ENCODE measurements around the gene GFI1. TPM values are rescaled to one million over a fixed set of nuclear protein-coding genes. Genes with fewer than 3 reads are reported as not detected.
"Not testable (repeated sequence)": the region's sequence is repeated elsewhere in the genome, so short reads cannot be mapped to it uniquely, and the experiment has no call there.

The GFI1 gene
- polyA plus RNA-seq: 10 to 100 TPM; 17.8 to 47.4 (median 27.2) TPM

DNA sequence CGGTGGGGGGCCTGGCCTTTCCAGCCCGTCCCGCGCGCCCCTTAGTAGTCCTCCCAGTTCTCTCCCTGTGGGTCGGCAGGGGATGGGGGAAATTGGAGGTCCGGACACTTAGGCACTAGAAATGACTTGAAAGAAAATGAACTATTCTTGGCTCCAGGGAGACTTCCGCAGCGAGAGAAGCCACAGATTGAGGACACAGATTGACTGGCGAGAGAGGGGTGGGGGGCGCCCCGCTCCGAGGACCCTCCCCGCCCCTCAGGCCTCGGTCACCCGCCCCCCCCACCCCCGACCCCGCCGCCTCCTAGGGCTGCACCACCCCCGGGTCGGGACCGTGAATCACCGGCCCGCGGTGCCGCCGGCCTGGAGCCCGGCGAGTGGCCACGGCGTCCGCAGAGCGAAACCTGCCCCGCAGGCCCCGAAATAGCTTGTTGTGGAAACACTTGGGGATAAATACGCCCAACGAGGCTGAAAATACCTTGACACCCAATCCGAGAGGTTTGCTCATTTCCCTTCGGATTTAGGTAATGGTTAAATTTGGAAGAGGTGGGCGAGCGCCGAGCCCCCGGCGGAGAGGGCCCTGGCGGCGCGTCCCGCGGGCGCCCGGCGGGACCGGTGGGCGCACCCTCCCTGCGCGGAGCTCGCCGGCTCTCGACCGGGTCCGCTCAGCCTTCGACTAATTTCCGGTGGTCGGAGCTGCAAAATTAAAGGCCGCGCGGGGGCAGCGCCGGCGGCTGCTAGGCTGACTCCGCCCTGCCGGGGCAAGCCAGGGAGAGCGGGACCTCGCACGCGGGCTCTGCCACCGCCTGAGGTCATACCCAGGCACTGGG lies at the start of gene GFI1:
Gene GFI1, minus strand, starts transcription at position 675 of the 827 bp plus-strand sequence. CDS start 3,438 bp downstream, outside the sequence.
- Mint-ChIP-seq H3K4me1 (peaks cover 23 to 30% of the 10 kb centered on the region in 2 donors), H3K27me3 (ENCODE audit: low read depth in 3 of 3) (peaks cover 6 to 21% (median 13%) of the 10 kb centered on the region in 3 donors), H3K9me3 (no peaks in the 10 kb centered on the region), H3K27ac (peak within 1 kb of the TSS; percentile 78 to 95 (median 90)), H3K4me3 (peak within 1 kb of the TSS; percentile 90 to 97 (median 95)), H3K36me3 (peaks cover 4 to 8% (median 6%) of the 10 kb centered on the region in 3 donors)
- peak; percentile 64 to 67 (median 65) for DNase-seq

DNA sequence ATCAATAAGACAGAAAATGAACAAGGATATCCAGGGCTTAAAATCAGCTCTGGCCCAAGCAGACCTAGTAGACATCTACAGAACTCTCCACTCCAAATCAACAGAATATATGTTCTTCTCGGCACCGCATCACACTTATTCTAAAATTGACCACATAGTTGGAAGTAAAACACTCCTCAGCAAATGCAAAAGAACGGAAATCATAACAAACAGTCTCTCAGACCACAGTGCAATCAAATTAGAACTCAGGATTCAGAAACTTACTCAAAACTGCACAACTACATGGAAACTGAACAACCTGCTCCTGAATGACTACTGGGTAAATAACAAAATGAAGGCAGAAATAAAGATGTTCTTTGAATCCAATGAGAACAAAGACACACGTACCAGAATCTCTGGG lies 45.6 kb upstream of the GFI1 start:
- Mint-ChIP-seq H3K4me1 (peaks cover 25 to 30% of the 10 kb centered on the region in 2 donors), H3K4me3 (peak overlapping the region in 1 of 5 donors; percentile 51), H3K27ac (peak overlapping the region in 5 of 6 donors; percentile 2 to 73 (median 26))
- not testable (repeated sequence) for H3K36me3 Mint-ChIP-seq; H3K27me3 Mint-ChIP-seq (ENCODE audit: low read depth in 3 of 3); DNase-seq; H3K9me3 Mint-ChIP-seq

DNA sequence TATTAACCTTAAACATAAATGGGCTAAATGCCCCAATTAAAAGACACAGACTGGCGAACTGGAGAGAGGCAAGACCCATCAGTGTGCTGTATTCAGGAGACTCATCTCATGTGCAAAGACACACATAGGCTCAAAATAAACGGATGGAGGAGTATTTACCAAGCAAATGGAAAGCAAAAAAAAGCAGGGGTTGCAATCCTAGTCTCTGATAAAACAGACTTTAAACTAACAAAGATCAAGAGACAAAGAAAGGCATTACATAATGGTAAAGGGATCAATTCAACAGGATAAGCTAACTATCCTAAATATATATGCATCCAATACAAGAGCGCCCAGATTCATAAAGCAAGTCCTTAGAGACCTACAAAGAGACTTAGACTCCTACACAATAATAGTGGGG lies 45.2 kb upstream of the GFI1 start:
- H3K9me3 Mint-ChIP-seq; H3K27me3 Mint-ChIP-seq (ENCODE audit: low read depth in 3 of 3); DNase-seq; H3K36me3 Mint-ChIP-seq: not testable (repeated sequence)
- H3K27ac Mint-ChIP-seq: peak overlapping the region in 4 of 6 donors; percentile 3 to 73 (median 44)
- peak overlapping the region in 1 of 5 donors; percentile 51 for H3K4me3 Mint-ChIP-seq
- peaks cover 21 to 25% of the 10 kb centered on the region in 2 donors for H3K4me1 Mint-ChIP-seq

DNA sequence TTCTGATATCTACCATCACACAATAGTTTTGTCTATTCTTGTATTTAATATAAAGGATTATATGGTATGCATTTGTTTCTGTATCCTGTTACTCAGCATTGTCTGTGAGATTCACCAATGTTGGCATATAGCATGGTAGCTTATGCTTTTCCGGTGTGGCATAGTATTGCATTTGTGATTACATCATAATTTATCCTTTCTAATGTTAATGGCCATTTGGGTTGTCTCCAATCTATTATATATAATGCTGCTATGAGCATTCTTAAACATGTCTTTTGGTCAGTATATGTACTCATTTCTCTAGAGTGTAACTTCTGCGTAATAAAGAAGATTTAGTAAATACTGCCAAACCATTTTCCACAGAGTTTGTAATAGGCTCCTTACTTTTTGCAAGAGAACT lies 40.9 kb upstream of the GFI1 start:
- Mint-ChIP-seq H3K4me3 (no peak overlapping the region), H3K9me3 (peaks cover 0 to 1% (median 0%) of the 10 kb centered on the region in 6 donors), H3K36me3 (no peaks in the 10 kb centered on the region), H3K27ac (no peak overlapping the region), H3K4me1 (peaks cover 6 to 7% of the 10 kb centered on the region in 2 donors), H3K27me3 (ENCODE audit: low read depth in 3 of 3) (no peaks in the 10 kb centered on the region)
- no peak for DNase-seq

DNA sequence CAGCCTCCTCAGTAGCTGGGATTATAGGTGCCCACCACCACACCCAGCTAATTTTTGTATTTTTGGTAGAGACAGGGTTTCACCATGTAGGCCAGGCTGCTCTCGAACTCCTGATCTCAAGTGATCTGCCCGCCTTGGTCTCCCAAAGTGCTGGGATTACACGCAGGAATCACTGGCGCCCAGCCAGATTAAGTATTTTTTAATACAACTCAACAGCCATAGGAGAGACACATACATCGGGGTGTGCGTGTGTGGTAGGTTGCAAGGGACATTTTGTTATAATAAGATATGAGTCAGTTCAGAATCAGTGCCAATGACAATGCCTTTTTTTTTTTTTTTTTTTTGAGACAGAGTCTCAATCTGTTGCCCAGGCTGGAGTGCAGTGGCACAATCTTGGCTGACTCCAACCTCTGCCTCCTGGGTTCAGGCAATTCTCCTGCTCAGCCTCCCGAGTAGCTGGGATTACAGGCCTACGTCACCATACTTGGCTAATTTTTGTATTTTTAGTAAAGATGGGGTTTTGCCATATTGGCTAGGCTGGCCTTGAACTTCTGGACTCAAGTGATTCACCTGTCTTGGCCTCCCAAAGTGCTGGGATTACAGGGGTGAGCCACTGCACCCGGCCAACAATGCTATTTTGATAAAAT lies 38.3 kb upstream of the GFI1 start:
- H3K4me1 Mint-ChIP-seq; H3K27ac Mint-ChIP-seq; DNase-seq; H3K27me3 Mint-ChIP-seq (ENCODE audit: low read depth in 3 of 3); H3K4me3 Mint-ChIP-seq; H3K36me3 Mint-ChIP-seq; H3K9me3 Mint-ChIP-seq: not testable (repeated sequence)

DNA sequence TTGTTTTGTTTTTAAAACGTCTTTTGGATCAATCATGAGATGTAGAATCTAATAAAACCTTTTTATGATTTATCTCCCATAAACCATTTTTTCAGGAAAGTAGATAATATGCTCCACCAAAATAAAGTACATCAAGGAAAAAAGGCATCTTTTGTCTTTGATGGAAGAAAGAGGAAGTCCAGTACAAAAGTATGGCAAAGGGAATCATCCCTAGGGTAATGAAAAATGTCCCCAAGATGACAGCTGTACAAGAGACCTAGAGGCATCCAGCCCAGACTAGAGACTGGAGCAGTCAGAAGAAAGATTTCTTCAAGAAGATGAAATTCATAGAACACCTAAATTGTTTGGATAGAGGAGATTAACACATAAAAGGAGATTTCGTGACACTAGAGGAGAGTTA lies 32.3 kb upstream of the GFI1 start:
- Mint-ChIP-seq H3K4me1 (no peaks in the 10 kb centered on the region), H3K9me3 (no peaks in the 10 kb centered on the region), H3K27ac (no peak overlapping the region), H3K36me3 (no peaks in the 10 kb centered on the region), H3K27me3 (ENCODE audit: low read depth in 3 of 3) (peaks cover 0 to 3% (median 0%) of the 10 kb centered on the region in 3 donors), H3K4me3 (no peak overlapping the region)
- DNase-seq: no peak

DNA sequence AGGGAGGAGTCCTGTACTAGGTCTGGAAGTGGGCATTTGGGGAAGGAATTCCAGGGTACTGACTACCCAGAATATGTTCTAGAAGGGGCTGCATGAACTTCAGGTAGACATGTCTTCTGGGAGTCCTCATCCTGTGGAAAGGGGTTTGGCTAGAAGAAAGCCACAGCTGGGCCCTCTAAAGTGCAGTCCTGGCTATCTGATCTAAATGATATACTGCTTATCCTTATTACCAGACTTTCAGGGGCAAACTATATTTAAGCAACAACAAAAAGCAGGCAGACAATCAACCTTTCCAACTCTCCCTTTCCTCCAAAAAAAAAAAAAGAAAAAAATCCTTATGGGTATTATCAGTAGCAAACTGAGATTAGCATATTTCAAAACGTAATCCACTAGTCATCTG lies 29.8 kb upstream of the GFI1 start:
- Mint-ChIP-seq H3K27me3 (ENCODE audit: low read depth in 3 of 3) (peaks cover 0 to 6% (median 0%) of the 10 kb centered on the region in 3 donors), H3K36me3 (peaks cover 0 to 3% (median 0%) of the 10 kb centered on the region in 3 donors), H3K27ac (no peak overlapping the region), H3K4me3 (no peak overlapping the region), H3K9me3 (no peaks in the 10 kb centered on the region), H3K4me1 (no peaks in the 10 kb centered on the region)
- no peak for DNase-seq

DNA sequence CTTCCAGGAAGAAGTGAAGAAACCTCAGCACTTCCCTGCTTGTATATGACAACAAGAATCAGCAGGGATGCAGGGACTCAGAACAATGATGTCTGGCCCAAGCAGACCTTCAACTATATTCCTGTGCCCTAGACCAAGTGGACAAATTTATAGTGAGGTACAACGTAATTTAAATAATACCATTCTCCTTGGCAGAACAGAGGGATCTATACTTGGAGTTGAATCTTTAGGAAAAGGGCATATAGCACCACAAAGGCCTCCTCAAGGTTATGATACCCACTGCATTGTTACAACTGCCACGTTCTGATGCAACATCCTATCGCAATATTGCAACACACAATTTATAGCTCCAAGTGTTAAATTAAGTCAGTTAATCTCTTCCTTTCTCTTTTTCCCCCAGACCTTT lies 29.1 kb upstream of the GFI1 start:
- H3K9me3 Mint-ChIP-seq: no peaks in the 10 kb centered on the region
- peaks cover 0 to 3% (median 0%) of the 10 kb centered on the region in 3 donors for H3K36me3 Mint-ChIP-seq
- H3K4me1 Mint-ChIP-seq: no peaks in the 10 kb centered on the region
- H3K27me3 Mint-ChIP-seq (ENCODE audit: low read depth in 3 of 3): peaks cover 0 to 6% (median 0%) of the 10 kb centered on the region in 3 donors
- no peak overlapping the region for H3K4me3 Mint-ChIP-seq
- DNase-seq: no peak
- no peak overlapping the region for H3K27ac Mint-ChIP-seq

DNA sequence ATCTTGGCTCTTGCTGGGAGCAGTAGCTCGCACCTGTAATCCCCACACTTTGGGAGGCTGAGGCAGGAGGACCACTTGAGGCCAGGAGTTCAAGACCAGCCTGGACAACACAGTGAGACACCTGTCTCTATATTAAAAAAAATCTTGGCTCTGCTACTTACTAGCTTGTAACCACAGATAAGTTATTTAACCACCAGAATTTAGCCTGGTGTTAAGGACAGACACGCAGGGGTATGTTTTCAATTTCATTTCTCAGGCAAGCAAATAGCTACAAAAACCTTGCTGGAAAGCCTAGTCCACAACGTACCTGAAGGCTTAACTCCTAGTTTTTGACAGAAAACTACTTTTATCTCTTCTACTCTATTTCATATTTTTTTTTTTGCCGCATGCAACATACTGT lies 24.8 kb upstream of the GFI1 start:
- Mint-ChIP-seq H3K4me1 (no peaks in the 10 kb centered on the region), H3K4me3 (no peak overlapping the region), H3K36me3 (peaks cover 0 to 3% (median 0%) of the 10 kb centered on the region in 3 donors), H3K27ac (no peak overlapping the region), H3K27me3 (ENCODE audit: low read depth in 3 of 3) (peaks cover 0 to 7% (median 0%) of the 10 kb centered on the region in 3 donors), H3K9me3 (no peaks in the 10 kb centered on the region)
- no peak for DNase-seq

DNA sequence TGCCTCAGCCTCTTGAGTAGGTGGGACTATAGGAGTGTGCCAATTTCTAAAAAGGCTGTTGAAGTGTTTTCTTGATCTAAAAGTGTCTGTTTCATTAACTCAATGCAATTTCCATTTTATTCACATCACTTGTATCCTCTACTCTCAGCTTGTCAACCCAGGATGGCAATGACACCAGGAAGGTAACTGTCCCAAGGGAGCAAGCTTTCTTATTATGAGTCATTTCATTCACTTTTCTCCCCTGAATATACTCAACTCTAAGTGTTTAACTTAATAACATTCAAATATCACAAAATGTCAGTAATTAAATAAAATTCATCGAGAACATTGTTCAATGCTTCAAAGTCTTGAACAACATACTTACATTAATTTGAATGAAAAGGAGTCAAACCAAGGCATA lies 22.9 kb upstream of the GFI1 start:
- Mint-ChIP-seq H3K27ac (no peak overlapping the region), H3K36me3 (peaks cover 0 to 3% (median 0%) of the 10 kb centered on the region in 3 donors), H3K4me1 (no peaks in the 10 kb centered on the region), H3K27me3 (ENCODE audit: low read depth in 3 of 3) (peaks cover 0 to 12% (median 0%) of the 10 kb centered on the region in 3 donors), H3K4me3 (no peak overlapping the region), H3K9me3 (no peaks in the 10 kb centered on the region)
- DNase-seq: no peak

DNA sequence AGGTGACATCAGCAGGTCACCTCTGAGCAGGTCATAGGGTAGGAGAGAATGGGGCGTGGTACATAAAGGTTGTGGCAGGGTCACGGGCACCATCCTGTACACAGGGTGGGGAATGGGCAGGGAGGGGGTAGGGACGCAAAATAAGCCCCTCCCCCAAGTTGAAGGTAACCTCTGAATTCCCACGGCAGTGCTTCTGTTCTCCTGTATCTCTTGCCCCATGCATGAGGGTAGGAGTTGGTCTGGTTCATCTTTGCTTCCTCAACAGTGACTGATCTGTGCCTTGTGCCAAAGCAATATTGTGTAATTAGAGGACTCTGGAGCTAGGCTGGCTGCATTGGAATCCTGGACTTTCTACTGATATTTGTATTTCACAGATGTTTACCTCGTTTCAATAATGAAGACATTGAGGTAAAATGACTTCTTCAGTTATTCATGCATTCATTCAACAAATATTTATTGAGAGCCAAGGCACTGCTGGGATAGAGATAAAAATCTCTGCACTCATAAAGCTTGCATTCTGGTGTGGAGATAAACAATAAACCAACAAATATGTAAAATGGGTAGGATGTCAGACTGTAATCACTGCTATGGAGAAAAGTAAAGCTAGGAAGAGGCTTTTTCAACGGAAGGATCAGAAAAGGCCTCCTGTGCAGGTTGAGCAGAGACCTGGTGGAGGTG lies 18.4 kb upstream of the GFI1 start:
- Mint-ChIP-seq H3K4me3 (no peak overlapping the region), H3K9me3 (no peaks in the 10 kb centered on the region), H3K4me1 (peaks cover 0 to 3% of the 10 kb centered on the region in 2 donors), H3K36me3 (no peaks in the 10 kb centered on the region), H3K27me3 (ENCODE audit: low read depth in 3 of 3) (peaks cover 0 to 6% (median 2%) of the 10 kb centered on the region in 3 donors), H3K27ac (no peak overlapping the region)
- DNase-seq: no peak

DNA sequence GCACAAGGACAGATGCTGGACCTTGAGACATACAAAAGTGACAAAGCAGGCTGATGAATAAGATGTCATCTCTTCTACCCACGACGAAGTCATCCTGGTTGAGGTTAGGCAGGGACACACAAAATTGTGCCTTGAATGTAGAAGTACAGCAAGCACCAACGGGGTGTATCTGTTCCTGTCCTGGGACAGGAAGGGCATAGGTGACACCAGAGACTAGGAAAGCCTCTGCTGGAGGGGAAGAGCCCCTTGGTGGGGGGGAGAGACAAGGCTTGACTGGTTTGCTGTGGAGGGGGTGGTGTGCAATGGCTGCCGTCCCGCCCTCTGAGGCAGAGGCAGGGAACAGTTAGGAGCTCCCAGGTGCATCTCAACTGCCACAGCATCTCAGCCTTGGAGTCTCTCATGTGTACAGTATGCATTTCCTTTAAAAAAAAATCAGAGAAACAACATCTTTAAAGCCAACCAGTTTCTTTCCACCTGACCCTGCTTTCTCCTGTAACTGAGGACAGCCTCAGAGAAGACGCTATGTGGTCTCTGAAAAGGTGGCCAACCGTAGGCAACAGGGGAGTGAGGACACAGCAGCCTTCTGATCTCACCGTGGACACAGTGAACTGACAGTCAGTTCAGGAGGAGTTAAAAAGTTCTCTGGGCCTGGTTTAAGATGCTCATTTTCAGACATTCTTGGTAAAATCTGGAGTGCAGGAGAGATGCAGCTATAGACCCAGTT lies 17.7 kb upstream of the GFI1 start:
- H3K36me3 Mint-ChIP-seq: no peaks in the 10 kb centered on the region
- H3K27ac Mint-ChIP-seq: no peak overlapping the region
- DNase-seq: no peak
- H3K9me3 Mint-ChIP-seq: no peaks in the 10 kb centered on the region
- H3K27me3 Mint-ChIP-seq (ENCODE audit: low read depth in 3 of 3): peaks cover 0 to 6% (median 2%) of the 10 kb centered on the region in 3 donors
- no peak overlapping the region for H3K4me3 Mint-ChIP-seq
- H3K4me1 Mint-ChIP-seq: peaks cover 0 to 3% of the 10 kb centered on the region in 2 donors

DNA sequence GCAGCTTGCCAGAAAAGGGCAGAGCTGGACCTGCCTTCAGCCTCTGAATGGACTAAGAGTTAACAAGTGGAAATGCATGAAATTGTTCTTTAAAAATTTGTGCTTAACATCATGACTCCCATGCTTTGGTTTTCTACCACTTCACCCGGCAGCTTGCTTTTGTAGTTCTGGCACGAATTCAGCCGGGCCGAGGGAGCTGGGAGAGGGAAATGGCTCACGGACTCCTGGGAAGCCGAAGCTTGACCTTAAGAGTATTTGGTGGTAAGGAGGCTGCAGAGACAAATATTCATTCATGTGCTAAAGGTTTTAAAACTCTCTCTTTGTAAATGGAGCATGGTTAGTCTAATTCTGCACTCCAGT lies 17.2 kb upstream of the GFI1 start:
- Mint-ChIP-seq H3K27ac (no peak overlapping the region), H3K4me3 (no peak overlapping the region), H3K27me3 (ENCODE audit: low read depth in 3 of 3) (peaks cover 0 to 6% (median 2%) of the 10 kb centered on the region in 3 donors), H3K9me3 (no peaks in the 10 kb centered on the region), H3K4me1 (peaks cover 0 to 5% of the 10 kb centered on the region in 2 donors), H3K36me3 (no peaks in the 10 kb centered on the region)
- DNase-seq: no peak
